IPS-18a (cell line): ENCODE results near the gene CASKIN1.
A peak's percentile ranks its signal among the peaks of the same experiment; 100 is the strongest.

Experiments used
- H3K27ac ChIP-seq: one replicate; pipeline ENCODE4 v1.5.1; 2013; ENCODE audit warnings: low read length
- H3K27me3 ChIP-seq: one replicate; pipeline ENCODE4 v1.6.1; 2013; ENCODE audit warnings: mild to moderate bottlenecking, low read length; ENCODE audit not compliant: control insufficient read depth, insufficient read depth
- H3K36me3 ChIP-seq: one replicate; pipeline ENCODE4 v1.6.1; 2013; ENCODE audit warnings: low read depth, low read length; ENCODE audit not compliant: control insufficient read depth
- H3K4me1 ChIP-seq: one replicate; pipeline ENCODE4 v1.6.1; 2013; ENCODE audit warnings: low read depth, low read length; ENCODE audit not compliant: control insufficient read depth
- H3K4me3 ChIP-seq: one replicate; pipeline ENCODE4 v1.5.1; 2013; ENCODE audit warnings: low read length
- H3K9ac ChIP-seq: one replicate; pipeline ENCODE4 v1.6.1; 2013; ENCODE audit warnings: mild to moderate bottlenecking, low read length, moderate library complexity
- H3K9me3 ChIP-seq: one replicate; pipeline ENCODE4 v1.6.1; 2013; ENCODE audit warnings: low read depth, low read length; ENCODE audit not compliant: control insufficient read depth

The CASKIN1 gene

DNA sequence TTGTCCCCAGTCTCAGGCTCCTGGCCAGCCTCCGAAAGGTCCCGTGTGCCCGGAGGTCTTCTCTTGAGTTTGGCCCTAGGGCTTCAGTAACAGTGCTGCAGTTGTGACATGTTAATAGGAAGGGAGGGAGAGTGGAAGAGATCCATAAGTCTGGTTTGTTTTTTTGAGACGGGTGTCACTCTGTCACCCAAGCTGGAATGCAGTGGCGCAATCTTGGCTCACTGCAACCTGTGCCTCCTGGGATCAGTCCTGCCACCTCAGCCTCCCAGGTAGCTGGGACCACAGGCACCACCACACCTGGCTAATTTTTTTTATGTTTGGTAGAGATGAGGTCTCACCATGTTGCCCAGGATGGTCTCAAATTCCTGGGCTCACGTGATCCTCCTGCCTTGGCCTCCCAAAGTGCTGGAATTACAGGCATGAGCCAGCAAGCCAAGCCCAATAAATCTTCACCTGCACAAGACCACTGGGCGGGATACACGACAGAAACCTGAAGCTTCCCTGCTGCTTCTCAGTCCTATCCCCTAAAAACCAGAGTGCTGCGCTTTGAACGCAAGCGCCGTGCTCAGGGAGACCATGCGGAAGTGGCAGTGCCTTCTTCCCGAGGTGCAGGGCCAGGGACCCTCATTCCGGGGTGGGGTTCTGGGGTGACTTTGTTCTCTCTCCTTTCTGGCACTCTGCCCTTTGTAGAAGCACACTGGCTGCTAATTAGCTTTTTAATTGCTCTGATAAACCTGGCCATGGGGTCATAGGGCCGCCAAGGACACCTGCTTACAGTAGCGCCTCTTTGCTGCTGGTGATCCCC lies 29.9 kb downstream of the CASKIN1 start:
- H3K27me3 ChIP-seq = no peaks in the 10 kb centered on the region
- H3K4me3 ChIP-seq = no peak overlapping the region
- peaks cover 32% of the 10 kb centered on the region for H3K36me3 ChIP-seq
- H3K9me3 ChIP-seq = no peaks in the 10 kb centered on the region
- no peak overlapping the region for H3K9ac ChIP-seq
- H3K27ac ChIP-seq = no peak overlapping the region
- H3K4me1 ChIP-seq = no peaks in the 10 kb centered on the region

DNA sequence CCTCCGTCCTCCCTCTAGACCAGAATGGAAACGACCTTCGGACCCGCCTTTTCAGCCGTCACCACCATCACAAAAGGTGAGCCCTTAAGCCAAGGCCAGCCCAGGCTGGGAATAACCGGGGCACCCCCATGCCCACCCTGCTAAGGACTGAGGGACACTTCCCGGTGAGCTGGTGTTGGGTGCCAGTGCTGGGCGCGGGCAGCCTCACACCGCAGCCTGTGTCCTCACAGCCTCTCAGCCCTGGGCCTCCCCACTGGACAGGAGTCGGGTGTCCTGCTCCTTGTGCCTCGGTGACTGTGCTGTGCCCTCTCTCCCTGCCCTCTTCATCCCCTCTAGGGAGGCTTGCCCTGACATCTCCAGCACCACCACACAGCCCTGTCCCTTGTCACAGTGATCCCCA lies 30.5 kb downstream of the CASKIN1 start:
- H3K36me3 ChIP-seq = peaks cover 27% of the 10 kb centered on the region
- no peak overlapping the region for H3K27ac ChIP-seq
- H3K9ac ChIP-seq = no peak overlapping the region
- H3K27me3 ChIP-seq = no peaks in the 10 kb centered on the region
- H3K4me1 ChIP-seq = no peaks in the 10 kb centered on the region
- H3K9me3 ChIP-seq = no peaks in the 10 kb centered on the region
- H3K4me3 ChIP-seq = no peak overlapping the region

DNA sequence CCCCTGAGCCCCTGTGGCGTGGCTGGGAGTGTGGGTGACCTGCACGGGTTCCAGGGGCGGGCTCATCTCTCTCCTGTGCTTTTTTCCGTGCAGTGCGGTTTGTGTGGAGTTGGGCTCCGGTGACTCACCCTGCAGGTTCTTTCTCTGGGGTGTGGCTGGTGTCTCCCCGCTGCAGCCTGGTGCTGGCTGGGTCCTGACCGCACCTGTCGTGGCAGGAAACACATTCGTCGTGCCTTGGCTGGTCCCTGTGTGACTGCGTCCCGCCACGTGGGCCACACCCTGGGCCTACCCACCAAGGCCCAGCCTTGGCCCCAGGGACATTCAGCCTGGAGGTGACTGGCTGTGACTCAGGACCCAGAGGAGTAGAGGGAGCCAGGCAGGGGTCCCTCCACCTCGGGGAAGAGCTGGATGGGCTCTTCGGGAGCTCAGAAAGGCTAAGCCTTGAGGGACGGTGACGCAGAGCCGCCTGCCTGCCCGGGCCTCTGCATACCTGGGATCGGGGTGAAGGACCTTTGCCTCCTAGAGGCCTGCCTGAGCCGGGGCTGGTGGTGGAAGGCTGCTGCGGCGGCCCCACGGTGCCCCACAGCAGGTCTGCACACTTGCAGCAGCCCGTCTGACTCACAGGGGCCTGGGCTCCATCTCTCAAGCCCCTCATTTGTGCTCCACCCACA lies 33.1 kb downstream of the CASKIN1 start:
- Histone ChIP-seq H3K27ac (no peak overlapping the region), H3K9me3 (no peaks in the 10 kb centered on the region), H3K4me3 (no peak overlapping the region), H3K27me3 (no peaks in the 10 kb centered on the region), H3K9ac (no peak overlapping the region), H3K36me3 (peaks cover 20% of the 10 kb centered on the region), H3K4me1 (no peaks in the 10 kb centered on the region)

DNA sequence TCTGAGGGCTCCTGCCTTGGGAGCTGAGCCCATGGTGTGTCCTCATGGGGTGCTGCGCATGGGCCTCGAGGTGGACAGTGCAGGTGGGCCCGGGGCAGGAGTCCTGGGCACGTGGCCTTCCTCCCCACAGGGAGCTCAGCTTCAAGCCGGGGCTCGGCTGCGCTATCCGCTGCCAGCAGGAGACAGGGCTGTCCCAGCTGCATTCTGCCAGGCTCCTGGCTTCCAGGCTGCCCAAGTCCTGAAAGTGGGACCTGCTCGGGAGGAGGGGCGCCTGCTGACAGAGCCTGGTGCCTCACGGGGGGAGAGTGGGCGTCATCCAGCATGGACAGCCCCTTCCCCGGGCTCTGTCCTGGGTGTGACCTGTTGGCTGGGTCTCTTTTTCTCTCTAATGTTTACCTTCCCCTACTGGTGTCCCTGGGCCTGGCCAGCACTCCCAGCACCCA lies 33.7 kb downstream of the CASKIN1 start:
- H3K4me1 ChIP-seq = no peaks in the 10 kb centered on the region
- no peak overlapping the region for H3K4me3 ChIP-seq
- H3K27ac ChIP-seq = no peak overlapping the region
- no peak overlapping the region for H3K9ac ChIP-seq
- H3K9me3 ChIP-seq = no peaks in the 10 kb centered on the region
- H3K27me3 ChIP-seq = no peaks in the 10 kb centered on the region
- peaks cover 15% of the 10 kb centered on the region for H3K36me3 ChIP-seq

DNA sequence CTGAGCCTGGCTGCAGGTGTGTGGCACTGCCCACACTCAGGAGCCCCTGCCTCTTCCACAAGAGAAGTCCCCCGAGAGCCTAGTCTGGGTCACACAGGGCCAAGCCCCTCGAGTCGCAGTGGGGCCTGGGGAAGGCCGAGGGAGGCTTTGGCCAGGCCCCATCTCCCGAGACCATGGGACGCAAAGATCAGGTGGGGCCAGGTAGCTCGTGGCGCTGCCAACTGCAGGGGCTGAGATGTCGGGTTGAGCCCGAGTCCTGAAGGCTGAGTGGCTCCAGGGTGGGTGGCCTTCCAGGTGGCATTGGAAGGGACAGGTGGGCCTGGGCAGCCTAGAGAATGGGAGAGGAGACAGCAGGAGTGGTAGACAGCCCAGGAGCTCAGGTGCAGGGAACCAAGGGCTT lies 34.5 kb downstream of the CASKIN1 start:
- H3K36me3 ChIP-seq = peaks cover 11% of the 10 kb centered on the region
- no peak overlapping the region for H3K9ac ChIP-seq
- no peak overlapping the region for H3K4me3 ChIP-seq
- H3K9me3 ChIP-seq = no peaks in the 10 kb centered on the region
- peaks cover 2% of the 10 kb centered on the region for H3K4me1 ChIP-seq
- no peaks in the 10 kb centered on the region for H3K27me3 ChIP-seq
- H3K27ac ChIP-seq = no peak overlapping the region

DNA sequence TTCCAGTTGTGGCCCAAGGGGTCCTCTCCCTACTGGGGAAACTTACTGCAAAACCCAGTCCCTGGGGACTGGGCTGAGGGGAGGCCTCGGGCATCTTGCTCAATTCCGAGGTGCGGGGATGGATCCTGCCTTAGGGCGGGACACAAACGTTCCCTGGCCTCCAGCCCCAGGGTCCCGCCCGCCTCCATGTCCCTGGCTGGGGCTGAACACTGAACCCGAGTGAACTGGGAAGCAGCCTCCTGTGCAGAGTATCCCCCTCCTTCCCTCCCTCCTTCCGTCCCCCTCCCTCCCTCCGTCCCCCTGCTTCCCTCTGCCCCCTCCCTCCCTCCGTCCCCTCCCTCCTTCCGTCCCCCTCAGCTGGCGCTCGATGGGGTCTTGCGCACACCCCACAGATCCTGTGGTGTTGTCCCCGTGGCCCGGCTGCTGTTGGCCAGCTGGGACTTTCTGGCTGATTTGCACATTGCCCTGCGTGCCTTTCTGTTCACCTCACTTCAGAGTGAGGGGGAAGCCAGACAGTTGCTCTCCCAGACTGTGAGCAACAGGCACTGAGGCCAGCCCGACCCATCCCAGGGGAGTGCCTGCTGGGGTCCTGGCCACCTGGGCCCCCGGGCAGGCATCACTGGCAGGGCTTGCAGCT lies 35.4 kb downstream of the CASKIN1 start:
- Histone ChIP-seq H3K27me3 (no peaks in the 10 kb centered on the region), H3K4me3 (no peak overlapping the region), H3K9me3 (no peaks in the 10 kb centered on the region), H3K4me1 (peaks cover 6% of the 10 kb centered on the region), H3K9ac (no peak overlapping the region), H3K36me3 (peaks cover 3% of the 10 kb centered on the region), H3K27ac (no peak overlapping the region)

DNA sequence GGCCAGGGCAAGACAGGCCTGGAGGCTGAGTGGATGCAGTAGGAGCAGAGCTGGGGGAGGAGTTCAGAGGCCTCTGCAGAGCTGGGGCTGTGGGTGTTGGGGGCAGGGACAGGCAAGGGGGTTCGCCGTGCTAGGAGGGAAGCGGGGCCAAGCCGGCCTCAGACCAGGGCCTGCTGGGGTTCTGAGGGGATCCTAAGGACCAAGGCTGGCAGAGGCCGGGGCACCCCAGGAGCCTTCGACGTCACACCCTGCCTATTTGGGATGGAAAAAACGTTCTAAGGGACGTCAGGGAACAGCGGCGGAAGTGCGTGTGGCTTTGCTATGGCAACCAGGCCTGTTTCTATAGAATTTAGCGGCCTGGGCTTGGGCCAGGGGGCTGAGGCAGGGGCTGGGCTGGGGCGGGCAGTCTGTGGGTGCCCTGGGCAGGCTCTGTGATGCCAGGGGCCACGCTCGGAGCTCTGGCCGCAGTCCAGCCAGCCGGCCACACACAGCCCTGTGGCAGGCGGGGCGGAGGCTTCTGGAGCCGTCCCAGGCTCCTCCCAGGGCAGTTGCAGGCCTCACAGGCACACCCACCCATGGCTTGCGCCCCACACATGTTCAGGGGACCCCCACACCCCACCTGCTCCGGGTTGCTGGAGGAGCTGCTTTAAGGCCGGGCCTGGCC lies 37.1 kb downstream of the CASKIN1 start:
- H3K36me3 ChIP-seq = peaks cover 3% of the 10 kb centered on the region
- no peak overlapping the region for H3K9ac ChIP-seq
- H3K4me1 ChIP-seq = peaks cover 6% of the 10 kb centered on the region
- H3K27ac ChIP-seq = no peak overlapping the region
- no peaks in the 10 kb centered on the region for H3K27me3 ChIP-seq
- H3K9me3 ChIP-seq = no peaks in the 10 kb centered on the region
- H3K4me3 ChIP-seq = no peak overlapping the region

DNA sequence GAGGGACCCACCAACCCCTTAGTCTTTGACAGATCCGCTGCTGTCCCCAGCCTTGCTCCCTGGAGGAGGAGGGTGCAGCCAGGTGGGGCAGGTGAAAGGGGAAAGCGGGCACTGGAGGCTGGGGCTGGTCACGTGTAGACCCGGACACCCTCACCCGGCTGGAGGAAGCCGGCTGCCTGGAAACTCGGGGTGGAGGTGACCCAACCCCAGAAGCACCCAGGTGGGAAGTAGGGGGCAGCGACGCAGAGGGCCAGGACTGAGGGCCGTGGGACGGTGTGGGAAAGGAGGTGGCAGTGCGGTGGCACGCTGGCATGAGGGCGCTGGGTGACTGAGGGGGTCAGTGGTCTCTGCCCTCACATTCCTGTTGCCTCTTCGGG lies 38.2 kb downstream of the CASKIN1 start:
- no peak overlapping the region for H3K9ac ChIP-seq
- H3K9me3 ChIP-seq = no peaks in the 10 kb centered on the region
- peaks cover 12% of the 10 kb centered on the region for H3K36me3 ChIP-seq
- H3K27ac ChIP-seq = no peak overlapping the region
- H3K27me3 ChIP-seq = no peaks in the 10 kb centered on the region
- peaks cover 6% of the 10 kb centered on the region for H3K4me1 ChIP-seq
- no peak overlapping the region for H3K4me3 ChIP-seq

DNA sequence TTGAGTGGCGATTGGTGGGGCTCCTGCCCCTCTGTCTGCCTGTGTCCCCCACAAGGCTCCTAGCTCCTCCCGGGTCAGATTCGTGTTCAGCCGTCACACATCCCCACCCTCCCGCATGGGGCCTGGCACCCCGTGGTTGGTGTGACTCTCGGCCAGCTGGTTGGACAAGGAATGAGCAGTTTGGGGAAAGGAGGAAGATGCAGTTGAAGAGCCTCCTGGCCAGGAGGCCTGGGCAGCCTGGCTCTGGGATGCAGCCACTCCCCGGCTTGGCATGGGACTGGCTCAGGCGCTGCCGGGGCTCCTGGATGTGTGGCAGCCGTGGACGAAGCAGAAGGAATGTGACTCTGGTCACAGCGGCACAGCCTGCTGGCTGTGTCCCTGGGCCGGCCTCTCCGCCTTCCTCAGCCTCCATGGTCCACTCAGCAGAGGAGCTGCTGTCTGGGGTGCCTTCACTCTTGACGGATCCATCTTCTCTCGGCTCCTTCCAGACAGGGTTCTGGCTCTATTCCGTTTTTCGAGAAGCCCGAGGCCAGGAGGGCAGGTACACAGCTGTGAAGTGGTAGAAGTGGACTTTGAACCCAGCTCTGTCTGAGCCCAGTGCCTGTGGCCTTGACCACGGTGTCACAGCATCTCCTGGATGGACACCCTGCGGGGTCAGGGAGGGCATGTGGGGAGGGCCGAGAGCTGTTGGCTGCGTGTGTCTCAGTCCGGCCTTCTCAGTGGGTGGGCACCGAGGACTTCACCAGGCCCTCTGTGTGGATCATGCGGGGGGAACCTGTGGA lies 38.7 kb downstream of the CASKIN1 start:
- Histone ChIP-seq H3K9me3 (no peaks in the 10 kb centered on the region), H3K27me3 (no peaks in the 10 kb centered on the region), H3K4me3 (no peak overlapping the region), H3K36me3 (peaks cover 17% of the 10 kb centered on the region), H3K4me1 (peaks cover 12% of the 10 kb centered on the region), H3K27ac (no peak overlapping the region), H3K9ac (no peak overlapping the region)

DNA sequence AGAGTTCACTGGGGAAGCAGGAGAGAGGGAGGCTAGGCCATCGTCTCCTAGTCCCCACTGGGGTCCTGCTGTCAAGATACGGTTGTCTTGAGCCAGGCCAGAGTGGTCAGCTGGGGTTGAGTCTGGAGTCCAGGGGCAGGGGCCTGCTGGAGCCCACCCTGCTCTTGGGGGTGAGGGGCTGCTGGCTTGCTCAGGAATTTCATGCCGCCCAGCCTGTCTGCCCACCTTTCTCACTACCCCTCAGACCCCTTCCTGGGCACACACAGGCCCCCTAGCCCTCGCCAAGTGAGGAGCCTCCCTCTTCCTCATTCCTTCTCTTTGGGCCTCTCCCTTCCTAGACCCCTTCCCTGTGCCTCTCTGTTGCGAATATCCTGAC lies 39.6 kb downstream of the CASKIN1 start:
- Histone ChIP-seq H3K4me1 (peaks cover 13% of the 10 kb centered on the region), H3K9me3 (no peaks in the 10 kb centered on the region), H3K9ac (no peak overlapping the region), H3K27ac (no peak overlapping the region), H3K27me3 (no peaks in the 10 kb centered on the region), H3K4me3 (peak overlapping the region; percentile 98), H3K36me3 (peaks cover 18% of the 10 kb centered on the region)
